ENCODE results near the gene MYOM3. TPM values are rescaled to one million over a fixed set of nuclear protein-coding genes. Genes with fewer than 3 reads are reported as not detected.

Gene MYOM3
- polyA plus RNA-seq (2013, experiment 1 of 2; ENCODE audit: insufficient read length): 1.7 TPM
- polyA plus RNA-seq (2013, experiment 2 of 2; ENCODE audit: insufficient read length): 10.0 TPM

- DNase-seq: peak; percentile 75
These were observed at the start of gene MYOM3 for GRCh38 chr1:24111996-24112779. Gene MYOM3 (minus strand): TSS chr1:24112135. CDS start chr1:24108636, 3,499 bp downstream.

GRCh38 chr1:24161270-24161669, 49.3 kb upstream of the MYOM3 start:
- no peak for DNase-seq

- DNase-seq: no peak
These were observed 47.4 kb upstream of the MYOM3 start for GRCh38 chr1:24159366-24159765.

GRCh38 chr1:24157918-24158481, 46.1 kb upstream of the MYOM3 start:
- no peak for DNase-seq

- DNase-seq: no peak
These were observed 44.8 kb upstream of the MYOM3 start for GRCh38 chr1:24156542-24157260.

- DNase-seq: peak; percentile 4
These were observed 43.3 kb upstream of the MYOM3 start for GRCh38 chr1:24155011-24155782.

GRCh38 chr1:24154215-24154614, 42.3 kb upstream of the MYOM3 start:
- DNase-seq: no peak

GRCh38 chr1:24152631-24153494, 40.9 kb upstream of the MYOM3 start:
- DNase-seq: no peak

- no peak for DNase-seq
These were observed 39.2 kb upstream of the MYOM3 start for GRCh38 chr1:24151175-24151533.

GRCh38 chr1:24150234-24151174, 38.6 kb upstream of the MYOM3 start:
- DNase-seq: peak; percentile 72

- peak; percentile 55 for DNase-seq
These were observed 37.9 kb upstream of the MYOM3 start for GRCh38 chr1:24149866-24150233.

GRCh38 chr1:24147816-24148215, 35.9 kb upstream of the MYOM3 start:
- DNase-seq: no peak

GRCh38 chr1:24147194-24147593, 35.3 kb upstream of the MYOM3 start:
- DNase-seq: no peak

- DNase-seq: no peak
These were observed 30.9 kb upstream of the MYOM3 start, which contains the start of gene IL22RA1 for GRCh38 chr1:24142546-24143534. Gene IL22RA1 (minus strand): TSS chr1:24143140. CDS start chr1:24143082, 58 bp downstream.

- DNase-seq: no peak
These were observed 29.5 kb upstream of the MYOM3 start for GRCh38 chr1:24141311-24141997.

GRCh38 chr1:24140741-24141181, 28.8 kb upstream of the MYOM3 start:
- no peak for DNase-seq

- no peak for DNase-seq
These were observed 28.0 kb upstream of the MYOM3 start for GRCh38 chr1:24139841-24140425.

- DNase-seq: no peak
These were observed 27.2 kb upstream of the MYOM3 start for GRCh38 chr1:24139222-24139489.

All from fibroblast of skin of scalp (primary cell).